ENCODE data around the gene OR52D1.

- TF ChIP-seq ELF4 (IDR thresholded peaks at IDR 0.05) (no peak), FOXA1 (IDR thresholded peaks at IDR 0.05) (no peak), SUZ12 (IDR thresholded peaks at IDR 0.05) (no peak), FOXM1 (IDR thresholded peaks at IDR 0.05; ENCODE audit: borderline replicate concordance) (no peak), PKNOX1 (IDR thresholded peaks at IDR 0.05) (no peak), LEF1 (IDR thresholded peaks at IDR 0.05; ENCODE audit: borderline replicate concordance) (no peak)
Observed at GRCh38 chr11:5476186-5476819, 12.2 kb upstream of the OR52D1 start.

Data from HEK293T (cell line).